ENCODE results near the gene OR4M1.
"Not testable (repeated sequence)": the region's sequence is repeated elsewhere in the genome, so short reads cannot be mapped to it uniquely, and the experiment has no call there.

Gene OR4M1

DNA sequence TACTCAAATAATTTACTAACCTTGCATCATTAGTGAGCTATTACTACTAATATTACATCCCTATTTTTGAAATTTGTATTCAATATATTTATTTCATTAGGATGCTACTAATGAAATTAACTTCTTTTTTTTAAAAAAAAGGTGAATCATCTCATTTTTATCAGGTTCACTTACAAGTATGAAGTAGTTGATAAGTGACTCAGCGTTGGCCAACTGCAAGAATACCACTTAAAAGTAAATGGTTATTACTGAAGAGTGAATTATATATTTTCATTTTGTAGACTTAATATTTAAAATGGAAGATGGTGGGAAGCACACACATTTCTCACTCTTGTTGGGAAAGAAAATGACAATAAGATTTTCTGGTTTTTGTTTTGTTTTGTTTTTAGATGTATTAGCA, 49.9 kb downstream of the OR4M1 start:
- DNase-seq (ENCODE audit: low spot score): no peak

DNA sequence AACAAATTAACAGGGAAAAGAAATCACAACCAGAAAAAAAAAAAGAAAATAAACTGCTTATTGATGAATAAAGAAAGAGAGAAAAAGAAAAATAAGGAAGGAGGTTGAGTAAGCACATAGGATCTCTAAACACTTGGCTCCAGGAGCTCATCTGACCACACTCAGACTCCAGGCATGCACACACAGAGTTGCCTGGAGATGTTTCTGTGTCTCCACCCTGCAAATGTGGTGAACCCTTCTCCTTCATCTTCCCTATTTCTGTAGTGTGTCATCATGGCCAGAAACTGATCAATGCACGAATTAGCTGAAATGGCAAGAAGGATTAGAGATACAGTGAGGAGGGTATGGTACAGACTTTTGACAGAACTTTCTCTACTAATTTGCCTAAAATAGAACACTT, 50.5 kb downstream of the OR4M1 start:
- no peak for DNase-seq (ENCODE audit: low spot score)

DNA sequence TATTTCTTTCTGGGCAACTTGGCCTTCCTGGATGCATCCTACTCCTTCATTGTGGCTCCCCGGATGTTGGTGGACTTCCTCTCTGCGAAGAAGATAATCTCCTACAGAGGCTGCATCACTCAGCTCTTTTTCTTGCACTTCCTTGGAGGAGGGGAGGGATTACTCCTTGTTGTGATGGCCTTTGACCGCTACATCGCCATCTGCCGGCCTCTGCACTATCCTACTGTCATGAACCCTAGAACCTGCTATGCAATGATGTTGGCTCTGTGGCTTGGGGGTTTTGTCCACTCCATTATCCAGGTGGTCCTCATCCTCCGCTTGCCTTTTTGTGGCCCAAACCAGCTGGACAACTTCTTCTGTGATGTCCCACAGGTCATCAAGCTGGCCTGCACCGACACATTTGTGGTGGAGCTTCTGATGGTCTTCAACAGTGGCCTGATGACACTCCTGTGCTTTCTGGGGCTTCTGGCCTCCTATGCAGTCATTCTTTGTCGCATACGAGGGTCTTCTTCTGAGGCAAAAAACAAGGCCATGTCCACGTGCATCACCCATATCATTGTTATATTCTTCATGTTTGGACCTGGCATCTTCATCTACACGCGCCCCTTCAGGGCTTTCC, 54.4 kb downstream of the OR4M1 start:
- DNase-seq (ENCODE audit: low spot score): not testable (repeated sequence)

DNA sequence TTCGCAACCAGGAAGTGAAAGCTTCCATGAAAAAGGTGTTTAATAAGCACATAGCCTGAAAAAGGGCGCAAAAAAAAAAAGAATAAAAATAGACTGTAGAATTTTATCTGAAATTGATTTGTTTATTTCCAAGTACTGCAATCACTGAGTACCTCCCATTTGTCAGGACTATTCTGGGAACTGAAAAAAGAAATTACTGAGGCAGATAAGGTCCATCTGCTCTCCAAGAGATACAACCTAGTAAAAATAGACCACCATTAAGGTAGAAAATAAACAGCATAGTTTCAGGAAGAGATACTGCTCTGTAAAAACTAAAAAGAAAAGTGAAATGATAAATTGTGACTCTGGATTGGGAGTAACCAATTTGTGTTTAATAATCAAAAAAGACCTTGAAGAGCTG, 55.0 kb downstream of the OR4M1 start:
- DNase-seq (ENCODE audit: low spot score): no peak
